ENCODE results near the gene RNF4.

DNA sequence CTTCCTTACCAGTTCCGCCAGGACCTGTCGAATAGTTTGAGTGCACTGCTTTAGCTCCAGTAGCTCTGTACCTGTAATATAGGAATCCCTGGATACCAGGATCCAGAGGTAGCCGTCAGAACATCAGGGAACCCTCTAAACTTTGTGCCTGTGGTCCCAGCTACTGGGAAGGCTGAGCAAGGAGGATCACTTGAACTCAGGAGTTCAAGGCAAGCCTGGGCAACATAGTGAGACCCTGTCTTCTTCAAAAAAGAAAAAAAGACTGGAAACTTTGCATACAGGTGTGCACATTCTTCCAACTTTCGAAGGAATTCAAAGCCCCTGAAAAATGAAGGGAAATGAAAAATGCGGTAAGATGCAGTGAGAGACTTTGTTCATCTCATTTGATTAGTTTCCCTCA is 34.9 kb downstream of the RNF4 start:
- TF ChIP-seq ZNF274 (IDR thresholded peaks at IDR 0.05; ENCODE audit: low read depth, low read length) = no peak
- no peak for TF ChIP-seq SUZ12 (IDR thresholded peaks at IDR 0.05; ENCODE audit: extremely low read depth, insufficient read depth, insufficient read length)
